ENCODE measurements around the gene GNL3.
"Not testable (repeated sequence)": the region's sequence is repeated elsewhere in the genome, so short reads cannot be mapped to it uniquely, and the experiment has no call there.

Gene GNL3

GRCh38 chr3:52685709-52686691, at the start of gene GNL3, which contains the start of gene PBRM1:
TSS of gene GNL3 (plus strand) at chr3:52686032. CDS start at chr3:52686093, 61 bp downstream.
TSS of gene PBRM1 (minus strand) at chr3:52685913.
- Mint-ChIP-seq H3K9me3 (no peaks in the 10 kb centered on the region), H3K4me3 (peak within 1 kb of the TSS; percentile 99), H3K27ac (peak within 1 kb of the TSS; percentile 98), H3K27me3 (ENCODE audit: low read depth) (no peaks in the 10 kb centered on the region), H3K36me3 (ENCODE audit: low read depth) (peaks cover 56% of the 10 kb centered on the region), H3K4me1 (ENCODE audit: low read depth) (peaks cover 49% of the 10 kb centered on the region)

DNA sequence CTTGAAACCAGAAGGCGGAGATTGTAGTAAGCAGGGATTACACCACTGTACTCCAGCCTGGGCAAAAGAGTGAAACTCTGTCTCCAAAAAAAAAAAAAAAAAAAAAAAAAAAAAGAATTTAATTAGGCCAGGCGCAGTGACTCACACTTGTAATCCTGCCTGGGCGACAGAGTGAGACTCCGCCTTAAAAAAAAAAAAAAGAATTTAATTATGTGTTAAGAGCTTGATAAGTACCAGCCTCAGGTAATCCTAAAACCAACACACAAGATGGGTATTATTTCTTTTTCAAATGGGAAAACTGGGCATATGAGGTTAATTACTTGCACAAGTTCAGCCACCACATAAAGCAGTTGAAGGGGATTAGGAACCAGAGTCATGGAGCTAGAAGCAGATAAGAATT, 49.2 kb upstream of the GNL3 start:
- Mint-ChIP-seq H3K27ac (no peak overlapping the region), H3K4me1 (ENCODE audit: low read depth) (no peaks in the 10 kb centered on the region), H3K27me3 (ENCODE audit: low read depth) (no peaks in the 10 kb centered on the region), H3K9me3 (no peaks in the 10 kb centered on the region), H3K4me3 (no peak overlapping the region), H3K36me3 (ENCODE audit: low read depth) (peaks cover 27% of the 10 kb centered on the region)

GRCh38 chr3:52645549-52645948, 40.3 kb upstream of the GNL3 start:
- Mint-ChIP-seq H3K9me3 (no peaks in the 10 kb centered on the region), H3K4me3 (no peak overlapping the region), H3K27me3 (ENCODE audit: low read depth) (no peaks in the 10 kb centered on the region), H3K27ac (no peak overlapping the region), H3K4me1 (ENCODE audit: low read depth) (peaks cover 6% of the 10 kb centered on the region), H3K36me3 (ENCODE audit: low read depth) (peaks cover 50% of the 10 kb centered on the region)

DNA sequence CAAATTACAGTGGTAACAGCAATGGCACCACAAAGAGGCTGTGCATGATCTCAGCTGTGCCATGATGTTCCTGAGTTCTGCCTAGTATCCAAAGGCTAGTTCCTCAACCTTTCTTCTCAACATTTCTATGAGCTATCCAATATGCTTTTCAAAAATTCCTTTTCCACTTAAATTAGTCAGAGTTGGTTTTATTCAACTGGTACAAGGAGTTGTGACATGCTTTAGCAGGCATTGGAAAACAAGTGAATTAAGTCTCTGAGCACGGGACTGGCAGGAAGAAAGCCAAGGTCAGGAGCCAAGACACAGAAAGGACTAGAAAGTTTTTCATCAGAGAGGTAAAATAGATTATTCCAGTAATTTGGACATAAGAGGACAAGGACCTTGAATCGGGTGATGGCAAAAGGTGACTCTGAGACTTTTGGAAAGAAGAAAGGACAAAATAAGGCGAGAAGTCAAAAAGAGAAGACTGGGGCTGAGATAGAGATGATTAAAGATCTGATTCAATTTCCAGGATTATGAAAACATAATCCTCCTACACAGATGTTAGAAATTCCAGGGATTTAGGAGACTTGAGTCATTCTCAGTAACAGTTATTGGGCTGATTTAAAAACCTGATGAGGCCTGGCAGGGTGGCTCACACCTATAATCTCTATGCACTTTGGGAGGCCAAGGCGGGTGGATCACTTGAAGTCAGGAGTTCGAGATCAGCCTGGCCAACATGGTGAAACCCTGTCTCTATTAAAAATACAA, 36.2 kb upstream of the GNL3 start:
- Mint-ChIP-seq H3K4me3 (no peak overlapping the region), H3K4me1 (ENCODE audit: low read depth) (peaks cover 9% of the 10 kb centered on the region), H3K27ac (peak overlapping the region; percentile 37), H3K27me3 (ENCODE audit: low read depth) (no peaks in the 10 kb centered on the region), H3K36me3 (ENCODE audit: low read depth) (peaks cover 48% of the 10 kb centered on the region), H3K9me3 (no peaks in the 10 kb centered on the region)

DNA sequence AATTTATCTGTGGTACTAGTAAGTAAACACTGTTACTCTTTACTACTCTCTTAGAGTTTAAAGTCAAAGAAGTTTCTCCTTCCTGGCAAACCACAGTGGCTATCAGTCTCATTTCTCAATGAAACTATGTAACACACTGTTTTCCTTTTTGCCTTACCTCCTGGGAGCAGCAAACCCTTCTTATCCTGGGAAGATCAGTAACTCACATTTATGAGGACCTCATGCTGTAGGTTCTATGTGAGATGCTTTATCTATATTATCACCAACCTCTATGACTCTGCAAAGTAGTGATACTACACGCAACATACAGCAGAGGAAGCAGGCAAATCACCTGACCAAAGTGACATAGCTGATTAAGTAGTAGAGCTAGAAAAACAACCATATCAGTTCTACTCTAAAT, 35.4 kb upstream of the GNL3 start:
- H3K4me1 Mint-ChIP-seq (ENCODE audit: low read depth), result peaks cover 9% of the 10 kb centered on the region
- no peaks in the 10 kb centered on the region for H3K27me3 Mint-ChIP-seq (ENCODE audit: low read depth)
- H3K27ac Mint-ChIP-seq, result peak overlapping the region; percentile 16
- no peak overlapping the region for H3K4me3 Mint-ChIP-seq
- H3K36me3 Mint-ChIP-seq (ENCODE audit: low read depth), result peaks cover 46% of the 10 kb centered on the region
- H3K9me3 Mint-ChIP-seq, result no peaks in the 10 kb centered on the region

DNA sequence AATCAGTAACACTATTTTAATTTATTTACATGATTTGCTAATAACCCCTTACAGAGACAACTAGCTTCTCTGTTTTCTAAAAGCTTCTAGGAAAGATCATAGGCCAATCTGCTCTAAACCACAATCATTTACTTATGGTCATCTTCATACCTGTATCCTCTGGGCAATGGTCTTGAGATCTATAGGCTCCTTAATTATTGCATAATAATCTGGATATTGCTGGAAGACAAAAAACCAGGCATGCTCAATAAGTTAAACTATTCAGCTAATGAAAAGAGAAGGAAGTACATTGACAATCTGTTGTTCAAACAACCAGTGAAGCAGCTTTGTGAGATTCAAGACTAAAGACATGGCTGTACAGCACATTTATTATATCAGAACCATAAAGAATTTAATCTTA, 34.2 kb upstream of the GNL3 start:
- H3K36me3 Mint-ChIP-seq (ENCODE audit: low read depth), result peaks cover 50% of the 10 kb centered on the region
- no peak overlapping the region for H3K27ac Mint-ChIP-seq
- H3K4me3 Mint-ChIP-seq, result no peak overlapping the region
- H3K27me3 Mint-ChIP-seq (ENCODE audit: low read depth), result no peaks in the 10 kb centered on the region
- no peaks in the 10 kb centered on the region for H3K9me3 Mint-ChIP-seq
- H3K4me1 Mint-ChIP-seq (ENCODE audit: low read depth), result peaks cover 9% of the 10 kb centered on the region

DNA sequence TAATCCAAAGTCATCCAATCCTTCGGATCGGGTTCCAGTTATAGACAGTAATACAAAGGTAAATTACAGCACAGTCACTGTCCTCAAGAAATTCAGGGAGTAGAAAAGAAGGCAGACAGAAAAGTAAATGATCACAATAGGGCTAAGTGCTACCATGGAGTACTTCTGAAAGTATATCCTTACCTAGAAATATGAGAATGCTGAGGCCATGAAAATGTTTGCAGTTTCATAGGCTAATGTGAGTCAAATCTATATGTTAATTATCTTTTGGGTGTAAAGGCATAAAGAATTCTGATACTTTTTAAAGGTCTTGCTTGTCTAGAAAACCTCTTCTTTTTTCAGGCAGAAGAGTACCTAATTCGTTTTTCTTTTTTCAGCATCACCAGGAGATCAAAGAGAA, 29.9 kb upstream of the GNL3 start:
- Mint-ChIP-seq H3K36me3 (ENCODE audit: low read depth) (peaks cover 32% of the 10 kb centered on the region), H3K27me3 (ENCODE audit: low read depth) (no peaks in the 10 kb centered on the region), H3K9me3 (no peaks in the 10 kb centered on the region), H3K4me1 (ENCODE audit: low read depth) (peaks cover under 1% of the 10 kb centered on the region), H3K4me3 (no peak overlapping the region), H3K27ac (no peak overlapping the region)

DNA sequence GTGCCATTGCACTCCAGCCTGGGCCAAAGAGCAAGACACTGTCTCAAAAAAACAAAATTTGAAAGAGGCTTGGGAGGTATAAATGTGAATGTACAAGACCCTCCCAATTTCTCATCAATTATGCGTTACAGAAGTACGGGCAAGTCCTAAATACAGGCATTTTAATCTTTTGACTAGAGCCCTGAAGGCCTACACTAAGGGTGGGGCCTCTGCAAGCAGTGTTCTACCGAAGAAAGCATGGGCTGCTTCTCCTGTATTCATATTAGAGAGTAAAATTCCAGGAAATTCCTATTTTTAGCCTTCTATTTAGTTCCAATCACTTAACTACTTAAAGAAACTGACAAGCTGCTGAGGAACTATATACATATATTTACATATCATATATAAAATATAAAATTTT, 25.8 kb upstream of the GNL3 start:
- Mint-ChIP-seq H3K9me3 (no peaks in the 10 kb centered on the region), H3K27ac (no peak overlapping the region), H3K36me3 (ENCODE audit: low read depth) (peaks cover 42% of the 10 kb centered on the region), H3K27me3 (ENCODE audit: low read depth) (no peaks in the 10 kb centered on the region), H3K4me1 (ENCODE audit: low read depth) (no peaks in the 10 kb centered on the region), H3K4me3 (no peak overlapping the region)

- no peaks in the 10 kb centered on the region for H3K27me3 Mint-ChIP-seq (ENCODE audit: low read depth)
- no peak overlapping the region for H3K27ac Mint-ChIP-seq
- no peaks in the 10 kb centered on the region for H3K9me3 Mint-ChIP-seq
- peaks cover 36% of the 10 kb centered on the region for H3K36me3 Mint-ChIP-seq (ENCODE audit: low read depth)
- no peak overlapping the region for H3K4me3 Mint-ChIP-seq
- H3K4me1 Mint-ChIP-seq (ENCODE audit: low read depth), result no peaks in the 10 kb centered on the region
Measured at GRCh38 chr3:52663098-52663497, 22.7 kb upstream of the GNL3 start.

GRCh38 chr3:52670621-52671521, 15.0 kb upstream of the GNL3 start:
- H3K4me3 Mint-ChIP-seq, result peak overlapping the region; percentile 64
- H3K36me3 Mint-ChIP-seq (ENCODE audit: low read depth), result peaks cover 40% of the 10 kb centered on the region

GRCh38 chr3:52671676-52672075, 14.2 kb upstream of the GNL3 start:
- peak overlapping the region; percentile 10 for H3K27ac Mint-ChIP-seq
- no peak overlapping the region for H3K4me3 Mint-ChIP-seq
- no peaks in the 10 kb centered on the region for H3K27me3 Mint-ChIP-seq (ENCODE audit: low read depth)
- no peaks in the 10 kb centered on the region for H3K9me3 Mint-ChIP-seq
- H3K36me3 Mint-ChIP-seq (ENCODE audit: low read depth), result peaks cover 43% of the 10 kb centered on the region
- peaks cover 29% of the 10 kb centered on the region for H3K4me1 Mint-ChIP-seq (ENCODE audit: low read depth)

More at GRCh38 chr3:52670621-52671521, 15.0 kb upstream of the GNL3 start:
- H3K27ac Mint-ChIP-seq, result peak overlapping the region; percentile 93
- H3K27me3 Mint-ChIP-seq (ENCODE audit: low read depth), result no peaks in the 10 kb centered on the region
- no peaks in the 10 kb centered on the region for H3K9me3 Mint-ChIP-seq
- H3K4me1 Mint-ChIP-seq (ENCODE audit: low read depth), result peaks cover 29% of the 10 kb centered on the region

GRCh38 chr3:52676201-52676600, 9.6 kb upstream of the GNL3 start:
- not testable (repeated sequence) for H3K27ac Mint-ChIP-seq; H3K9me3 Mint-ChIP-seq; H3K27me3 Mint-ChIP-seq (ENCODE audit: low read depth); H3K4me3 Mint-ChIP-seq
- Mint-ChIP-seq H3K36me3 (ENCODE audit: low read depth) (peaks cover 50% of the 10 kb centered on the region), H3K4me1 (ENCODE audit: low read depth) (peaks cover 26% of the 10 kb centered on the region)

DNA sequence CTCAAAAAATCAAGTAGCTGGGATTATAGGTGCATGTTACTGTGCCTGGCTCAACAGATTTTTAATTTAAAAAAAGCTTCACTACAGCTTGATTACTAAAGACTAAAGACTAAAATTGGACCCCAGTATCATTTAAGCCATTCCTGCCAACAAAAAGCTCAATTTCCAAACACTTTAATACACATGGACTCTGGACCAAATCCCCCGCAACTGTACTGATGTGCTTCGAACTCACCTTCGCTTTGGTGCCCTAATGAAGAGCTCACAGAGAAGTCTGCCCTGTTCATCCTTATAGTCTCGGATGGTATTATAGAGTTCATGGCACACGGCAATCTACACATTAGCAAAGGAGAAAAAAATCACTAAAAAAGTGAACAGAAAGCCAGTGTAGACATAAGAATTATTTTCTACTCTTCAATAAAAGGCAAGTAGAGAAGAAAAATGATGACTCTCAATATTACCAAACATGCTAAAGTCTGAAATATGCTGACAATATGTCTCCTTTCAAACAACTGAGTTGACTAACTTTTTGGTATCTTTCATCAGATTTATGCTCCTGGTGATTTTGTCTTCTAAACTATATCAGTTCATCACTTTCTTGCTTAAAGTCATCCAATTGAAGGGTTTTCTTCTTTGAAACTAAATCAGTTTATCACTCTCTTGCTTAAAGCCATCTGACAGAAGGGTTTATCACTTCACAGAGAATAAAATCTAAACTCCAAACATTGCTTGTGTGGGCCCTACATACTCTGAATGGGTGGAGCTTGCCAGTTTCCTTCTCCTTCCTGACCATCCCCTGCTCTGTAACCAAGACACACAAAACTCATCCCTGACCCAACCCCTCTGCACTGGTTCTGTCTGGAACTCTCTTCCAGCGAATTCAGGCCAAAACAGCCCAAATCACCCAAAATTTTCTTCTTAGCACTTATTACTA, 7.3 kb upstream of the GNL3 start:
- Mint-ChIP-seq H3K27me3 (ENCODE audit: low read depth) (no peaks in the 10 kb centered on the region), H3K4me3 (no peak overlapping the region), H3K4me1 (ENCODE audit: low read depth) (peaks cover 30% of the 10 kb centered on the region), H3K27ac (no peak overlapping the region), H3K9me3 (no peaks in the 10 kb centered on the region), H3K36me3 (ENCODE audit: low read depth) (peaks cover 43% of the 10 kb centered on the region)
